Mucosa of descending colon (tissue), 3 donors: ENCODE measurements around the gene HDAC4. TPM values are rescaled to one million over a fixed set of nuclear protein-coding genes. Genes with fewer than 3 reads are reported as not detected.

Experiments used
- ATAC-seq: fragments of 200-7000 bp; cut with Tn5 transposase; one replicate; pipeline ENCODE4 v1.9.1; 2020; ENCODE audit warnings: mild to moderate bottlenecking, moderate library complexity
- DNase-seq, 3 donors: peaks; one replicate each; pipeline ENCODE4 v3.0.0-alpha.2; 2020
- H3K36me3 ChIP-seq: fragments of 200-600 bp; one replicate; pipeline ENCODE4 v1.8.0; 2021; ENCODE audit warnings: low read depth, mild to moderate bottlenecking
- H3K4me1 ChIP-seq: fragments of 200-600 bp; one replicate; pipeline ENCODE4 v1.8.0; 2021; ENCODE audit warnings: low read depth, mild to moderate bottlenecking
- H3K4me3 ChIP-seq: fragments of 200-600 bp; one replicate; pipeline ENCODE4 v1.8.0; 2021; ENCODE audit warnings: mild to moderate bottlenecking
- H3K9me3 ChIP-seq: fragments of 200-600 bp; one replicate; pipeline ENCODE4 v1.8.0; 2021; ENCODE audit warnings: mild to moderate bottlenecking
- intact Hi-C, 2 donors: fragments of 100-400 bp; cut with DNase I in 1 of 2; cut with micrococcal nuclease in 1 of 2; formaldehyde crosslinking; loops; one replicate each; pipeline versions ENCODE4 v1.11.0 to v1.11.1; 2022; cut with DNase I, micrococcal nuclease
- total RNA-seq, 3 donors: library from RNA; stranded (reverse); fragmentation: NEBNext Ultra II Directional in 2 of 3; extraction: Animal tissue kit (Norgen Biotek cat#: 25700) in 2 of 3; gene quantifications; one replicate each; pipeline versions ENCODE4 v1.2.1 to v1.2.4, GENCODE V29; 2021 to 2023
- TF ChIP-seq, protein P1 (sequence below): fragments of 200-600 bp; IDR thresholded peaks from one replicate; pipeline ENCODE4 v1.8.0; 2022; ENCODE audit warnings: antibody characterized with exemption, mild to moderate bottlenecking
- donor health status: DM: no; HTN: no; CAD: no; lungs with moderate emphysema.
- donor health status: DM: no; HTN: no; CAD: no.
- donor health status: DM: no; HTN: yes; CAD: no.

The HDAC4 gene
- total RNA-seq, 3 donors from 2014 or later, result 41.4 to 147 (median 44.0) TPM

DNA sequence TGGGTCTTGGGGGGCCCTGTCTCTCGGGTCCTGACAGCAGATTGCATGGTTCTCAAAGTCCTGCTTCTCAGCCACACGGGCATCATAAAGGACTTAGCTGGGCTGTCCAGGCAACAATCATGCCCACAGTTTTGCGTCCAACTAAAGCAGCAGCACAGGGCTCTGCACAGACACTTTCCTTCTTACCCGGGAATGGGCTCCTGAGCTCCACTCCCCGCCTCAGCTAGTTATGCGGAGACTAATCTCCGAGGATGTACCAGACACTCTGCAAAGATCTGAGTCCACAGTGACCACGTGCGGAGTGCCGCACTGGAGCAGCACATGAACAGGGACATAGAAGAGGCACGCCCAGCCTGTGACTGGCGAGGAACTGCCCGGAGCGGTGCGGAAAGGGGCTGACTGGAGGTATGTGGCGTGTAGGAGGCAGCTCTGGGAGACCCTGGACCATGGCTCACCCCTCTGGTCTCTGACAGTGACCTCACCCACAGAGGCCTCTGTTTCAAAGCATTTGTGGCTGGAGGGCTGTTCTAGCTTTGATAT, 270.0 kb downstream of the HDAC4 start:
- no peak overlapping the region for H3K4me3 ChIP-seq
- H3K36me3 ChIP-seq, result peaks cover 3% of the 10 kb centered on the region
- no peaks in the 10 kb centered on the region for H3K9me3 ChIP-seq
- intact Hi-C loops, result no loop called here
- DNase-seq (peak in 1 of 3 donors; percentile 38), ATAC-seq (no peak)
- TF ChIP-seq, protein P1, sequence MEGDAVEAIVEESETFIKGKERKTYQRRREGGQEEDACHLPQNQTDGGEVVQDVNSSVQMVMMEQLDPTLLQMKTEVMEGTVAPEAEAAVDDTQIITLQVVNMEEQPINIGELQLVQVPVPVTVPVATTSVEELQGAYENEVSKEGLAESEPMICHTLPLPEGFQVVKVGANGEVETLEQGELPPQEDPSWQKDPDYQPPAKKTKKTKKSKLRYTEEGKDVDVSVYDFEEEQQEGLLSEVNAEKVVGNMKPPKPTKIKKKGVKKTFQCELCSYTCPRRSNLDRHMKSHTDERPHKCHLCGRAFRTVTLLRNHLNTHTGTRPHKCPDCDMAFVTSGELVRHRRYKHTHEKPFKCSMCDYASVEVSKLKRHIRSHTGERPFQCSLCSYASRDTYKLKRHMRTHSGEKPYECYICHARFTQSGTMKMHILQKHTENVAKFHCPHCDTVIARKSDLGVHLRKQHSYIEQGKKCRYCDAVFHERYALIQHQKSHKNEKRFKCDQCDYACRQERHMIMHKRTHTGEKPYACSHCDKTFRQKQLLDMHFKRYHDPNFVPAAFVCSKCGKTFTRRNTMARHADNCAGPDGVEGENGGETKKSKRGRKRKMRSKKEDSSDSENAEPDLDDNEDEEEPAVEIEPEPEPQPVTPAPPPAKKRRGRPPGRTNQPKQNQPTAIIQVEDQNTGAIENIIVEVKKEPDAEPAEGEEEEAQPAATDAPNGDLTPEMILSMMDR, result no peak
- no peaks in the 10 kb centered on the region for H3K4me1 ChIP-seq

DNA sequence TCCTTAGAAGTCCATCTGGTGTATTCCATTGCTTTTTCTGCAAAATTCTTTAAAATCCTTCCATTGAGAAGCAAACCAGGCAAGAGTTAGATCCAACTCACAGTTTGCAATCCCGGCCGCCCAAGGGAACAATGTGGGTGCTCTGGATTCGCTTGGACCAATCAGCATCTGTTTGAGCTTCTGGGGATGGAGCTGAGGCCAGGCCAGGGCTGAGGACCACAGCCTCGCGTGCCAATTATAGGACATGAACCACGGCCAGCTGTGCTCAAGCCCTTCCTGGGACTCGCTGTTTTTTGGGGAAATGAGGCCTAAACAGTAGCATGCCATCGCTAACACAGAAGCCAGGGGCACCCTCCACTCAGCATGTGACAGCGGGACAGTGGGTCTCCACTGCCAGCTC, 270.8 kb downstream of the HDAC4 start:
- Histone ChIP-seq H3K4me3 (no peak overlapping the region), H3K36me3 (peaks cover 3% of the 10 kb centered on the region), H3K9me3 (no peaks in the 10 kb centered on the region), H3K4me1 (no peaks in the 10 kb centered on the region)
- TF ChIP-seq, protein P1, result no peak
- no peak for ATAC-seq
- intact Hi-C loops, result no loop called here
- peak in 1 of 3 donors; percentile 14 for DNase-seq

DNA sequence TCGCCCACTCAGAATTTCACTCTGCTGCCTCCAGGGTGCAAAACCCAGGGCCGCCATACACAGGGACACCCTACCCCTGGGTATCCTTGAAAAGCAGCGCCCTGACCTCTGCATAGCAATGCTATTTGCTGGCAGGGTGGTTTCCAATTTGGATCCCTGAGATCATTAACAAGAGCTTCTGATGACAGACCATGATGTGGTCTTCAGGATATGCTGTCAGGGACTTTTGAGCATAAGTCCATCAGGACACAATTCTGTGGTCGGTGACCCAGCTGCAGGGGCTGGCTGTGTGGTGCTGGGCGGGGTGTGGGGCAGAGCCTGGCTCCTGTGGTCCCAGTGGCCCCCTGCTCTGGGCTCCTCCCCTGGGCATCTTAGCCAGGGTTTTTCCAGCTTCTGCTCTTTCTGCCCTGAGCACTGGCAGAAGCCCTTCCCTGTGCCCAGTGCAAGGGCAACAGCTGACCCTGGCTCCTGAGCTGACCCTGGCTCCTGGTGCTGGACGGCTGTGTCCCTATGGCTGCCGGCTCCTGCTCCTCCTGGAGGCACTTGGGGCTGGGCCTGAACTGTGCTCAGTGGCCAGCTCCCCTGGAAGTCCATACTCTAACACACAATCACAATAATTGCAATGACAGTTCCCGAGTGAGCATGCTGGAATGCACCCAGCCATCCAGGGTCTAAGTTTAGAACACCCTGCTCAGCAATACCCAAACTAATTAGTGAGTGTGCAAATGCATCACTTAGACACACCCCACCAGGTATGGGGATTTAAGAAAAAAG, 271.5 kb downstream of the HDAC4 start:
- TF ChIP-seq, protein P1, result no peak

DNA sequence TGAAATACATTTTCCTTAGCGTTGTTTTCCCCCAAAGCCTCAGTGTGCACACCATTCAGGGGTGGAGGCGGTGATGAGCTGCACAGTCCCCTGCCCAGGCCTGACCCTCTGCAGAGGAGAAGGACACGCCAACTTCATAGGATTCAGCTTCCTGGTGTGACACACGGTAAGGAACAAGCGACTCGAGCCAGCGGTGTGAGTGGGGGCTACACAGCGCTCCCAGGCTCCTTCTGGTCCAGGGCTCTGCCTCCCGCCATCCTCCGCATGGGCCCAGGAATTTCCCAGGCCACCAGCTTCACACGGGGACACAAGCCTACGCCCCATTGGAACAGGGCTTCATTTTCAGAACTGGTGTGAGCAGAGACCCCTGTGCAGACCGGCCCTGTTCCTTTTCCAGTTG, 272.1 kb downstream of the HDAC4 start:
- ATAC-seq, result no peak
- Histone ChIP-seq H3K9me3 (no peaks in the 10 kb centered on the region), H3K36me3 (peaks cover 3% of the 10 kb centered on the region), H3K4me3 (no peak overlapping the region), H3K4me1 (no peaks in the 10 kb centered on the region)
- peak in 1 of 3 donors; percentile 35 for DNase-seq
- TF ChIP-seq, protein P1, result no peak
- intact Hi-C loops, result no loop called here

More for the DNA sequence above, 271.5 kb downstream of the HDAC4 start:
- intact Hi-C loops, result no loop called here
- DNase-seq, result peak in 1 of 3 donors; percentile 28
- no peak for ATAC-seq
- Histone ChIP-seq H3K4me3 (no peak overlapping the region), H3K4me1 (no peaks in the 10 kb centered on the region), H3K36me3 (peaks cover 3% of the 10 kb centered on the region), H3K9me3 (no peaks in the 10 kb centered on the region)

DNA sequence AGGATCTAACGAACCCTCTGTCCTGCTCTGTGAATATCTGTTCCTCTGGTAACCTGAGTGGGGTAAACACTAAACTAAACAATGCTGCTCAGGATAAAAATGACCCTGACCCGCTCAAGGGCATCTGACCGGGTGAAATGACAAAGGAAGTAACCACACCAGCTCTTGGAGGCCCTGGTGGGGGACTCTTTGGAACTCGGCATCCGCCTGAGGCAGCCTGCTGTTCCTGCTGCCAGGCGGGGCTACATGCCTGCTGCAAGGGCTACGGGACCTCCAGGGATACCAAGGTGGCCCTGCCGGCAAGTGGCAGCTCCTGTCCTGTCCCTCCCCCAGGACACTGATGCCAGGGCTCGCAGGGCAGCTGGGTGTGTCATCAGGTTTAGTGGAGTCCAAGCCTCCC, 273.3 kb downstream of the HDAC4 start:
- Histone ChIP-seq H3K4me3 (no peak overlapping the region), H3K9me3 (no peaks in the 10 kb centered on the region), H3K36me3 (peaks cover 3% of the 10 kb centered on the region), H3K4me1 (no peaks in the 10 kb centered on the region)
- DNase-seq (peak in 1 of 3 donors; percentile 38), ATAC-seq (no peak)
- TF ChIP-seq, protein P1, result no peak
- intact Hi-C loops, result no loop called here
